Measurements from ENCODE around the gene CEP104. TPM values are rescaled to one million over a fixed set of nuclear protein-coding genes. Genes with fewer than 3 reads are reported as not detected.

CEP104 gene
- total and polyA plus RNA-seq, 10 of the 15 experiments (the other 5 are each of a cell fraction or from before 2014, with no cell fraction given): 7.2 to 34.8 (median 19.3) TPM

DNA sequence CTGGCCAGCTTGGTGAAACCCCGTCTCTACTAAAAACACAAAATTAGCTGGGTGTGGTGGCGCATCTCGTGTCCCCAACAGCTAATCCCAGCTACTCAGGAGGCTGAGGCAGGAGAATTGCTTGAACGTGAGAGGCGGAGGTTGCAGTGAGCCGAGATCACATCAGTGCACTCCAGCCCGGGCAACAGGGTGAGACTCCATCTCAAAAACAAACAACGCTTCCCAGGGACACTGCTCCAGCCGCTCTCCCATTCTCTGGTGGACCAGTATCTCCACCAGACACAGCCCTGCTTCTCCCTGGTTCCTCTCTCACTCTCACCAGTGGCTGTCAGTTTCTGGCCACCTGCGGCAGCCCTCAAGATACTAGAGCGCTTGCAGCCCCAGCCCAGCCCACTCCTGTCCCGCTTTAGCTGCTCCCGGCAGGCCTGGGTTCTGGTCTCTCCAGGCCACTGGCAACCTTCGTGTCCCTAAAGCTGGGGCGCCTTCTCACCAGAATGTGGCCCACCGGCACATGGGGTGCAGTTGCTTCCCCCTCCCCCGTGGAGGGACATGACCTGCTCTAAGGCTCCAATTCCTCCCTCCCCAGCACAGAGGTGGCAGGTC is 39.8 kb downstream of the CEP104 start:
- no peaks in the 10 kb centered on the region; a peak in 3 of 4 replicates for H3K36me3 ChIP-seq (ENCODE audit: control insufficient read depth in 2 of 2, insufficient read depth in 2 of 2, low read length in 1 of 2)
- no peak for TF ChIP-seq TARDBP (IDR thresholded peaks at IDR 0.05; ENCODE audit: borderline replicate concordance)
- TF ChIP-seq PBX3 (IDR thresholded peaks at IDR 0.05; ENCODE audit: insufficient replicate concordance, low read depth, low read length): no peak
- TF ChIP-seq CEBPB (IDR thresholded peaks at IDR 0.05; ENCODE audit: borderline replicate concordance in 1 of 2, low read depth in 2 of 2, low read length in 2 of 2): no peak
- TF ChIP-seq, protein P1, sequence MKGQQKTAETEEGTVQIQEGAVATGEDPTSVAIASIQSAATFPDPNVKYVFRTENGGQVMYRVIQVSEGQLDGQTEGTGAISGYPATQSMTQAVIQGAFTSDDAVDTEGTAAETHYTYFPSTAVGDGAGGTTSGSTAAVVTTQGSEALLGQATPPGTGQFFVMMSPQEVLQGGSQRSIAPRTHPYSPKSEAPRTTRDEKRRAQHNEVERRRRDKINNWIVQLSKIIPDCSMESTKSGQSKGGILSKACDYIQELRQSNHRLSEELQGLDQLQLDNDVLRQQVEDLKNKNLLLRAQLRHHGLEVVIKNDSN (IDR thresholded peaks at IDR 0.05; ENCODE audit: borderline replicate concordance, extremely low read length, insufficient read depth, low read depth, low read length): no peak
- TF ChIP-seq SREBF1 (IDR thresholded peaks at IDR 0.05; ENCODE audit: low read length): no peak
- no peak for TF ChIP-seq MYB (IDR thresholded peaks at IDR 0.05; ENCODE audit: borderline replicate concordance, low read depth, low read length)
- no peak for TF ChIP-seq CREM (IDR thresholded peaks at IDR 0.05; ENCODE audit: low read depth)
- no peak for TF ChIP-seq KDM1A (IDR thresholded peaks at IDR 0.05; ENCODE audit: borderline replicate concordance)
- TF ChIP-seq, protein P2, sequence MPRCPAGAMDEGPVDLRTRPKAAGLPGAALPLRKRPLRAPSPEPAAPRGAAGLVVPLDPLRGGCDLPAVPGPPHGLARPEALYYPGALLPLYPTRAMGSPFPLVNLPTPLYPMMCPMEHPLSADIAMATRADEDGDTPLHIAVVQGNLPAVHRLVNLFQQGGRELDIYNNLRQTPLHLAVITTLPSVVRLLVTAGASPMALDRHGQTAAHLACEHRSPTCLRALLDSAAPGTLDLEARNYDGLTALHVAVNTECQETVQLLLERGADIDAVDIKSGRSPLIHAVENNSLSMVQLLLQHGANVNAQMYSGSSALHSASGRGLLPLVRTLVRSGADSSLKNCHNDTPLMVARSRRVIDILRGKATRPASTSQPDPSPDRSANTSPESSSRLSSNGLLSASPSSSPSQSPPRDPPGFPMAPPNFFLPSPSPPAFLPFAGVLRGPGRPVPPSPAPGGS (IDR thresholded peaks at IDR 0.05; ENCODE audit: borderline replicate concordance, insufficient read depth, low read depth, low read length, poor library complexity, severe bottlenecking): no peak
- no peak for TF ChIP-seq KLF5 (IDR thresholded peaks at IDR 0.05; ENCODE audit: partially characterized antibody)
- TF ChIP-seq, protein P3, sequence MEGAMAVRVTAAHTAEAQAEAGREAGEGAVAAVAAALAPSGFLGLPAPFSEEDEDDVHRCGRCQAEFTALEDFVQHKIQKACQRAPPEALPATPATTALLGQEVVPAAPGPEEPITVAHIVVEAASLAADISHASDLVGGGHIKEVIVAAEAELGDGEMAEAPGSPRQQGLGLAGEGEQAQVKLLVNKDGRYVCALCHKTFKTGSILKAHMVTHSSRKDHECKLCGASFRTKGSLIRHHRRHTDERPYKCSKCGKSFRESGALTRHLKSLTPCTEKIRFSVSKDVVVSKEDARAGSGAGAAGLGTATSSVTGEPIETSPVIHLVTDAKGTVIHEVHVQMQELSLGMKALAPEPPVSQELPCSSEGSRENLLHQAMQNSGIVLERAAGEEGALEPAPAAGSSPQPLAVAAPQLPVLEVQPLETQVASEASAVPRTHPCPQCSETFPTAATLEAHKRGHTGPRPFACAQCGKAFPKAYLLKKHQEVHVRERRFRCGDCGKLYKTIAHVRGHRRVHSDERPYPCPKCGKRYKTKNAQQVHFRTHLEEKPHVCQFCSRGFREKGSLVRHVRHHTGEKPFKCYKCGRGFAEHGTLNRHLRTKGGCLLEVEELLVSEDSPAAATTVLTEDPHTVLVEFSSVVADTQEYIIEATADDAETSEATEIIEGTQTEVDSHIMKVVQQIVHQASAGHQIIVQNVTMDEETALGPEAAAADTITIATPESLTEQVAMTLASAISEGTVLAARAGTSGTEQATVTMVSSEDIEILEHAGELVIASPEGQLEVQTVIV (IDR thresholded peaks at IDR 0.05; ENCODE audit: borderline replicate concordance, partially characterized antibody): no peak
- TF ChIP-seq, protein P4, sequence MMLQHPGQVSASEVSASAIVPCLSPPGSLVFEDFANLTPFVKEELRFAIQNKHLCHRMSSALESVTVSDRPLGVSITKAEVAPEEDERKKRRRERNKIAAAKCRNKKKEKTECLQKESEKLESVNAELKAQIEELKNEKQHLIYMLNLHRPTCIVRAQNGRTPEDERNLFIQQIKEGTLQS (IDR thresholded peaks at IDR 0.05; ENCODE audit: borderline replicate concordance, extremely low read depth, low read depth, low read length): no peak
- no peak for TF ChIP-seq IKZF2 (IDR thresholded peaks at IDR 0.05)
- H3K4me2 ChIP-seq (ENCODE audit: control insufficient read depth, insufficient read depth): no peak overlapping the region
- in situ Hi-C loops (cut with MboI) (no loop called here), intact Hi-C loops (cut with micrococcal nuclease; ENCODE audit: unreplicated experiment) (no loop called here)
- H2AFZ ChIP-seq (ENCODE audit: control insufficient read depth, low read depth, low read length): no peak overlapping the region
- no peak overlapping the region for H3K9ac ChIP-seq (ENCODE audit: control insufficient read depth, insufficient read depth, low read length)
- FAIRE-seq (no peak), DNase-seq (ENCODE audit: low read depth, low spot score) (no peak), ATAC-seq (no peak)
- no TSS peak for BruUV-seq (replicated peaks)
- H3K4me1 ChIP-seq (ENCODE audit: control insufficient read depth, insufficient read depth, low read length): no peaks in the 10 kb centered on the region
- 92% methylated on average over 16 of the region's 17 CpGs for WGBS (ENCODE audit: insufficient coverage, insufficient replicate concordance, low lambda C conversion rate, missing lambda C conversion rate)
- CTCF ChIA-PET: no interaction called here
- no peaks in the 10 kb centered on the region for H3K79me2 ChIP-seq (ENCODE audit: control insufficient read depth, insufficient read depth, low read length)
- SMC1A ChIA-PET (ENCODE audit: uncharacterized antibody, unreplicated experiment): no interaction called here
- H3K9me3 ChIP-seq (replicated peaks; ENCODE audit: control insufficient read depth, insufficient read depth, low read length): no peaks in the 10 kb centered on the region
- H3K27me3 ChIP-seq (replicated peaks in 1 of 2; ENCODE audit: control insufficient read depth in 2 of 2, insufficient read depth in 2 of 2, low read length in 1 of 2): no peaks in the 10 kb centered on the region
- no peak overlapping the region for H3K4me3 ChIP-seq
- POLR2A ChIA-PET: no interaction called here
- no peaks in the 10 kb centered on the region for H4K20me1 ChIP-seq (ENCODE audit: control insufficient read depth, insufficient read depth)
- H3K27ac ChIP-seq (ENCODE audit: control insufficient read depth, insufficient read depth): no peak overlapping the region
- RAD21 ChIA-PET (ENCODE audit: unreplicated experiment): no interaction called here
